ENCODE measurements around the gene NACC2. TPM values are rescaled to one million over a fixed set of nuclear protein-coding genes. Genes with fewer than 3 reads are reported as not detected.
A peak's percentile ranks its signal among the peaks of the same experiment; 100 is the strongest.

Gene NACC2
- total and polyA plus RNA-seq, 9 of the 15 experiments (the other 6 are each of a cell fraction or from before 2014, with no cell fraction given), result 0.70 to 25.1 (median 5.6) TPM

GRCh38 chr9:136118320-136119060 is 23.4 kb upstream of the NACC2 start, which contains the start of gene TMEM250 (continued):
- TF ChIP-seq CHD7 (IDR thresholded peaks at IDR 0.05; ENCODE audit: low read depth, low read length), result no peak
- TF ChIP-seq CREM (IDR thresholded peaks at IDR 0.05; ENCODE audit: low read depth), result peak; percentile 92
- no peak for TF ChIP-seq NCOA2 (IDR thresholded peaks at IDR 0.05; ENCODE audit: partially characterized antibody in 2 of 2)
- TF ChIP-seq RBM15 (IDR thresholded peaks at IDR 0.05; ENCODE audit: insufficient read depth, low read length), result no peak
- TF ChIP-seq ELK3 (CRISPR knock-in tag; IDR thresholded peaks at IDR 0.05), result no peak
- no peak for TF ChIP-seq TFE3 (CRISPR knock-in tag; IDR thresholded peaks at IDR 0.05)
- no peak for TF ChIP-seq THRAP3 (IDR thresholded peaks at IDR 0.05; ENCODE audit: borderline replicate concordance)
- TF ChIP-seq CGGBP1 (CRISPR knock-in tag; IDR thresholded peaks at IDR 0.05), result no peak
- TF ChIP-seq ZBTB12 (CRISPR knock-in tag; IDR thresholded peaks at IDR 0.05), result no peak; the same call in 1 of the 2 replicates
- TF ChIP-seq HNRNPH1 (optimal IDR thresholded peaks at IDR 0.05; ENCODE audit: low read depth, low read length), result no peak
- TF ChIP-seq ZSCAN32 (CRISPR knock-in tag; IDR thresholded peaks at IDR 0.05), result no peak

All from K562 (cell line).